HepG2 (cell line): Measurements from ENCODE around the gene CAPN2. TPM values are rescaled to one million over a fixed set of nuclear protein-coding genes. Genes with fewer than 3 reads are reported as not detected.

ENCODE experiments used
- ATAC-seq: fragments of 200-7000 bp; cut with Tn5 transposase; 3 replicates; pipeline ENCODE4 v1.9.1; 2020; ENCODE audit warnings: mild to moderate bottlenecking, moderate library complexity
- BruUV-seq: library from RNA; stranded (reverse); fragments of 400-500 nt; replicated peaks from 2 replicates; lab custom pipeline; 2021; lab: Mats Ljungman, UMichigan
- CTCF ChIA-PET: fragments of 300-600 bp; formaldehyde crosslinking; extraction: SDS; loops from one replicate; lab custom pipeline; 2021; ENCODE audit warnings: low total read pairs, inconsistent platforms, low intra/inter-chr PET ratio; lab: Yijun Ruan, JAX
- POLR2A ChIA-PET: fragments of 350-600 bp; sonication (Branson Sonifier 250); formaldehyde crosslinking; loops from one replicate; lab custom pipeline; 2020; ENCODE audit warnings: antibody characterized with exemption, inconsistent platforms; lab: Yijun Ruan, JAX
- DNase-seq: peaks from one replicate; pipeline ENCODE4 v3.0.0-alpha.2; 2015; ENCODE audit warnings: low spot score
- FAIRE-seq: peaks from 3 replicates; lab custom pipeline; 2011; peaks lifted over from hg19 to GRCh38; lab: Jason Lieb, UNC
- H2AFZ ChIP-seq: one replicate; pipeline ENCODE4 v1.6.1; 2011; ENCODE audit warnings: low read length, inconsistent platforms
- H3K27ac ChIP-seq: fragments of 300-600 bp; 3 replicates; pipeline ENCODE4 v1.8.0; 2011; ENCODE audit warnings: mixed run types, mild to moderate bottlenecking, mixed read lengths, low read length, inconsistent platforms; ENCODE audit not compliant: insufficient read depth; ENCODE audit errors: extremely low read length
- H3K27me3 ChIP-seq, 2 experiments: fragments of 200-600 bp in 1 of 2; 2 replicates in 1 of 2; 3 replicates in 1 of 2; pipeline versions ENCODE4 v1.6.0 to v1.8.0; 2011; ENCODE audit warnings: low read length in 2 of 2, mild to moderate bottlenecking in 2 of 2, moderate library complexity in 2 of 2, inconsistent platforms in 1 of 2; ENCODE audit not compliant: insufficient read depth in 2 of 2, control insufficient read depth in 1 of 2
- H3K36me3 ChIP-seq, 2 experiments: fragments of 200-600 bp in 1 of 2; replicated peaks in 1 of 2; 2 replicates in 1 of 2; 3 replicates in 1 of 2; pipeline versions ENCODE4 v1.5.1 to v1.8.0; 2011; ENCODE audit warnings: low read length in 2 of 2, inconsistent platforms in 1 of 2; ENCODE audit not compliant: insufficient read depth in 2 of 2, control insufficient read depth in 1 of 2
- H3K4me1 ChIP-seq: 2 replicates; pipeline ENCODE4 v1.5.1; 2012; ENCODE audit warnings: low read length, inconsistent platforms; ENCODE audit not compliant: insufficient read depth
- H3K4me2 ChIP-seq: 2 replicates; pipeline ENCODE4 v1.6.0; 2011; ENCODE audit warnings: low read depth, low read length, inconsistent platforms
- H3K4me3 ChIP-seq, 3 experiments: fragments of 200-600 bp in 1 of 3; sonication (generic), shearing (Covaris generic) in 1 of 3; replicated peaks in 1 of 3; 2 replicates each; pipeline ENCODE4 v1.5.1; 2011 to 2016; ENCODE audit warnings: low read length in 3 of 3, inconsistent platforms in 2 of 3, low read depth in 2 of 3, mild to moderate bottlenecking in 2 of 3, control low read depth in 1 of 3, mixed read lengths in 1 of 3; ENCODE audit not compliant: insufficient read depth in 1 of 3
- H3K79me2 ChIP-seq: one replicate; pipeline ENCODE4 v1.6.1; 2011; ENCODE audit warnings: low read length, inconsistent platforms; ENCODE audit not compliant: insufficient read depth
- H3K9ac ChIP-seq: 2 replicates; pipeline ENCODE4 v1.6.0; 2011; ENCODE audit warnings: mild to moderate bottlenecking, low read depth, low read length, inconsistent platforms; ENCODE audit not compliant: insufficient read depth
- H3K9me3 ChIP-seq: 2 replicates; pipeline ENCODE4 v1.5.1; 2012; ENCODE audit warnings: mild to moderate bottlenecking, low read length
- H4K20me1 ChIP-seq: 2 replicates; pipeline ENCODE4 v1.6.0; 2011; ENCODE audit warnings: inconsistent platforms, mild to moderate bottlenecking, low read length, moderate library complexity; ENCODE audit not compliant: insufficient read depth
- FOSL2 ChIP-seq: sonication (generic); formaldehyde crosslinking; IDR thresholded peaks from 2 replicates; pipeline ENCODE4 v1.4.0; 2020; ENCODE audit warnings: missing genetic modification reagents
- HNRNPUL1 ChIP-seq: fragments of 200-400 bp; formaldehyde crosslinking; IDR thresholded peaks from 2 replicates; pipeline ENCODE4 v1.6.1; 2017; ENCODE audit warnings: low read depth, mild to moderate bottlenecking, low read length, moderate library complexity
- ONECUT2 ChIP-seq: sonication (generic); formaldehyde crosslinking; IDR thresholded peaks from 2 replicates; pipeline ENCODE4 v1.4.0; 2020; ENCODE audit warnings: missing genetic modification reagents
- PCBP1 ChIP-seq: fragments of 200-400 bp; formaldehyde crosslinking; IDR thresholded peaks from 2 replicates; pipeline ENCODE4 v1.6.1; 2017; ENCODE audit warnings: mild to moderate bottlenecking, low read depth, low read length, borderline replicate concordance
- STAG1 ChIP-seq: sonication (generic); formaldehyde crosslinking; IDR thresholded peaks from 2 replicates; pipeline ENCODE4 v1.4.0; 2020; ENCODE audit warnings: missing genetic modification reagents
- ZNF556 ChIP-seq: sonication (generic); formaldehyde crosslinking; IDR thresholded peaks from 2 replicates; pipeline ENCODE4 v1.4.0; 2020; ENCODE audit warnings: mild to moderate bottlenecking, missing genetic modification reagents, borderline replicate concordance
- WGBS: methylation state at CpG from one replicate; pipeline ENCODE4 v1.1.6; 2017; ENCODE audit warnings: low lambda C conversion rate; 5-methylcytosine and 5-hydroxymethylcytosine counted together
- in situ Hi-C: cut with HindIII; loops from 2 replicates; pipeline ENCODE4 v1.10.0; 2017; ENCODE audit warnings: low pct_unique_long_range_greater_than_20kb; ENCODE audit not compliant: extremely low pct_ligation_motif_present
- intact Hi-C: fragments of 100-400 bp; cut with micrococcal nuclease; formaldehyde crosslinking; loops from one replicate; pipeline ENCODE4 v1.10.0; 2022; ENCODE audit not compliant: unreplicated experiment
- polyA plus RNA-seq, 8 experiments: library from polyadenylated mRNA; depleted of rRNA in 3 of 8; stranded (reverse) in 7 of 8; unstranded in 1 of 8; fragments of >200 nt; fragmentation: Illumina TruSeq in 4 of 8; extraction: Trizol in 4 of 8; gene quantifications; 2 replicates each; pipeline versions ENCODE4 v1.2.1 to v1.2.3, GENCODE V29; 2011 to 2016; ENCODE audit warnings: low read depth in 4 of 8, missing spikeins in 1 of 8, mixed read lengths in 1 of 8; ENCODE audit not compliant: insufficient read depth in 1 of 8
- total RNA-seq, 5 experiments: library from RNA; depleted of rRNA; stranded (reverse); fragments of >200 nt; fragmentation: Illumina TruSeq; extraction: Trizol; gene quantifications; 2 replicates each; pipeline ENCODE4 v1.2.3, GENCODE V29; 2016; ENCODE audit warnings: low read depth in 1 of 5

CAPN2 gene
- total and polyA plus RNA-seq, 2 of the 13 experiments (the other 11 are each of a cell fraction or from before 2014, with no cell fraction given) = 6.2 to 7.4 TPM

DNA sequence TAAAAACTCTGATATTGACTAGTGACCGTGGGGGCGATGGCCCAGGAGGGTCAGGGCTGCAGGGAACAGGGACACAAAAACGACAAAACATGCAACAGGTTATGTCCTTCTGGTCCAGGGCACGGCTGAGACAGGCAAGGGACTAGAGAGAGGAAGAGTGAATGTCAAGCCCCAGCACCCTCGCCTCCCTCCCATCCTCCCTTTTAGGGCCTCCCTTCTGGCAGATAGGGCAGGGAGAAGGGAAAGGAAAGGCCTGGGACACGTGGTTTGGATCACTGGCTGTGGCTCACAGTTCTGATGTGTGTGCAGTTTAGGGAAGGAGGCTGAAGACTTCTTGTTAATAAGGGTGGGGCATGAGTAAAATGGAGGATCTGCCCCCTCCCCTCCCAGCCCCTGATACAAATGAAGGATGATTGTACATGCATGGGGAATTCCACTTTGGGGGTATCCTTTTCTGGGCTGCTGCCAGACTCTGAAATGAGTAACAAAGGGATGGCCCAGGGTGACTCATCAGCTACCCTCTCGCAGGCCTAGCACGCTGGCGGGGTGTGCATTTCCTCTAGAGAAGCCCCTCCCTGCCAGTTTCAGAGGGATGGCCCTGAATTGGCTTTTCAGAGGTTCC is 14.2 kb downstream of the CAPN2 start:
- DNase-seq = no peak
- H3K9ac ChIP-seq = no peak overlapping the region

DNA sequence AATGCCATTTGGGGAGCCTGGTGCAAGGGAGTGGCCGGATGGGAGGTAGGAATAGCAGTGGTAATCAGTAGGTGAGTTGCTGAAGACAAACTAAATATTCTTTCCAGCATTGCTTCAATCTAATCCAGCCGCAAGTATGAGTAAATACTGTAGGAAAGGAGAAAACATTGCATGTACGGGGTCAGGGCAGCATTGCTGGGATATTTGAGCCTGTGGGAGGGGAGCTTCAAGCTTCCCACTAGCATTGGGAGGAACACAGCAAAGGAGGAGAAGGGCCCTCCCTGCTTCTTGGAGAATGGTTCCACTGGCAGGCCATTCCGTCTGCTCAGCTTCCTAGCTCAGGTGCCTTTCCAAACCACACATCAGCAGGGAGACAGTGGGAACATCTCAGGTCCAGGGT is 15.2 kb downstream of the CAPN2 start:
- H3K27ac ChIP-seq = no peak overlapping the region
- H4K20me1 ChIP-seq = no peaks in the 10 kb centered on the region
- no peak overlapping the region for H3K4me3 ChIP-seq
- POLR2A ChIA-PET = no interaction called here
- CTCF ChIA-PET = no interaction called here
- no peak overlapping the region for H3K9ac ChIP-seq
- WGBS = 65% methylated on average over 4 of the region's 4 CpGs
- no peak overlapping the region for H2AFZ ChIP-seq
- in situ Hi-C loops (no loop called here), intact Hi-C loops (no loop called here)
- ATAC-seq = no peak
- H3K4me1 ChIP-seq = no peaks in the 10 kb centered on the region
- no peak for FAIRE-seq
- DNase-seq = no peak
- H3K36me3 ChIP-seq = no peaks in the 10 kb centered on the region; a peak in 1 of 5 replicates
- no peaks in the 10 kb centered on the region for H3K79me2 ChIP-seq
- BruUV-seq = no TSS peak
- no peaks in the 10 kb centered on the region for H3K9me3 ChIP-seq
- H3K4me2 ChIP-seq = no peak overlapping the region
- H3K27me3 ChIP-seq = no peaks in the 10 kb centered on the region
- TF ChIP-seq ZNF556 = no peak
- TF ChIP-seq PCBP1 = no peak
- no peak for TF ChIP-seq HNRNPUL1
- TF ChIP-seq STAG1 (CRISPR knock-in tag) = no peak

More for the DNA sequence above, 14.2 kb downstream of the CAPN2 start:
- ChIA-PET POLR2A (no interaction called here), CTCF (no interaction called here)
- Histone ChIP-seq H2AFZ (no peak overlapping the region), H3K4me1 (peaks cover 1% of the 10 kb centered on the region), H3K4me3 (no peak overlapping the region), H4K20me1 (no peaks in the 10 kb centered on the region), H3K4me2 (no peak overlapping the region), H3K9me3 (no peaks in the 10 kb centered on the region), H3K27ac (no peak overlapping the region), H3K36me3 (no peaks in the 10 kb centered on the region; a peak in 1 of 5 replicates), H3K27me3 (no peaks in the 10 kb centered on the region), H3K79me2 (no peaks in the 10 kb centered on the region)
- peak; percentile 50; the same call in 2 of the 3 replicates for ATAC-seq
- no TSS peak for BruUV-seq
- FAIRE-seq = no peak
- peak; percentile 76 for TF ChIP-seq FOSL2 (CRISPR knock-in tag)
- TF ChIP-seq ONECUT2 = no peak
- in situ Hi-C loops = no loop called here
- WGBS = 47% methylated on average over 9 of the region's 9 CpGs
- intact Hi-C loops = no loop called here
